Gastrocnemius medialis (tissue), 4 donors: ENCODE data around the gene AP2B1.

ENCODE experiments used
- POLR2A ChIP-seq, 2 donors: fragments of 450-650 bp; IDR thresholded peaks; one replicate each; pipeline ENCODE4 v1.6.1; 2017; ENCODE audit warnings: antibody characterized with exemption in 2 of 2, mild to moderate bottlenecking in 2 of 2, moderate library complexity in 2 of 2
- TF ChIP-seq, protein P1 (sequence below), 5 experiments: fragments of 450-650 bp in 3 of 5; fragments of 200-600 bp in 2 of 5; sonication (generic) in 2 of 5; IDR thresholded peaks in 4 of 5; conservative IDR thresholded peaks in 1 of 5; 1 replicate in 4 of 5; 2 replicates in 1 of 5; pipeline ENCODE4 v1.5.1; 2016 to 2019; ENCODE audit warnings: antibody characterized with exemption in 5 of 5, mild to moderate bottlenecking in 3 of 5, moderate library complexity in 3 of 5

DNA sequence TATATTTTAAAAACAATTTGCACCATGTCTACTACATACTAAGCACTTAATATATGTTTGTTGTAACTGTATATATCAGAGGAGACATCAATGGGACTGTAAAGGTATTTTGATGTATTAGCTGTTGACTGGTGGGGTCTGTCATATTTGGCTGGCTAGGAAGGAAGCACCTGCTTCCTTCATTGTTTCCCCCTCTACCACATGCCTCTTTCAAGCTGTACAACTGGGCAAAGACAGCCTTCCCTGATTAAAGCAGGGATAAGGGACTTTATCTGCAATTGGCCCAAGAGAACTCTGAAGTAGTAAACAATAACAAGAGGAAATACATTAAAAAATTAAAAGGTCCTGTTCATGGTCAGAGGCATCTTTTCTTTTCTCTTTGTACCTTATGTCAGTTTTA, 44.1 kb upstream of the AP2B1 start:
- TF ChIP-seq POLR2A (IDR thresholded peaks at IDR 0.05), result no peak
- TF ChIP-seq, protein P1, sequence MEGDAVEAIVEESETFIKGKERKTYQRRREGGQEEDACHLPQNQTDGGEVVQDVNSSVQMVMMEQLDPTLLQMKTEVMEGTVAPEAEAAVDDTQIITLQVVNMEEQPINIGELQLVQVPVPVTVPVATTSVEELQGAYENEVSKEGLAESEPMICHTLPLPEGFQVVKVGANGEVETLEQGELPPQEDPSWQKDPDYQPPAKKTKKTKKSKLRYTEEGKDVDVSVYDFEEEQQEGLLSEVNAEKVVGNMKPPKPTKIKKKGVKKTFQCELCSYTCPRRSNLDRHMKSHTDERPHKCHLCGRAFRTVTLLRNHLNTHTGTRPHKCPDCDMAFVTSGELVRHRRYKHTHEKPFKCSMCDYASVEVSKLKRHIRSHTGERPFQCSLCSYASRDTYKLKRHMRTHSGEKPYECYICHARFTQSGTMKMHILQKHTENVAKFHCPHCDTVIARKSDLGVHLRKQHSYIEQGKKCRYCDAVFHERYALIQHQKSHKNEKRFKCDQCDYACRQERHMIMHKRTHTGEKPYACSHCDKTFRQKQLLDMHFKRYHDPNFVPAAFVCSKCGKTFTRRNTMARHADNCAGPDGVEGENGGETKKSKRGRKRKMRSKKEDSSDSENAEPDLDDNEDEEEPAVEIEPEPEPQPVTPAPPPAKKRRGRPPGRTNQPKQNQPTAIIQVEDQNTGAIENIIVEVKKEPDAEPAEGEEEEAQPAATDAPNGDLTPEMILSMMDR (IDR thresholded peaks at IDR 0.05 in 4 of 5, conservative IDR thresholded peaks at IDR 0.05 in 1 of 5), result no peak
